Fibroblast of mammary gland (primary cell): Measurements from ENCODE around the gene LYPD3.
A peak's percentile ranks its signal among the peaks of the same experiment; 100 is the strongest.

Experiments
- DNase-seq: peaks from one replicate; pipeline ENCODE4 v3.0.0-alpha.2; 2010; ENCODE audit warnings: low read depth
- H3K4me3 ChIP-seq: 2 replicates; pipeline ENCODE4 v1.5.1; 2011; ENCODE audit warnings: low read depth, mild to moderate bottlenecking, low read length, moderate library complexity; ENCODE audit not compliant: control insufficient read depth
- TF ChIP-seq, protein P1 (sequence below): conservative IDR thresholded peaks from 2 replicates; pipeline ENCODE4 v1.5.1; 2011; ENCODE audit warnings: low read depth, low read length, inconsistent platforms; ENCODE audit not compliant: control insufficient read depth, insufficient read depth

LYPD3 gene

DNA sequence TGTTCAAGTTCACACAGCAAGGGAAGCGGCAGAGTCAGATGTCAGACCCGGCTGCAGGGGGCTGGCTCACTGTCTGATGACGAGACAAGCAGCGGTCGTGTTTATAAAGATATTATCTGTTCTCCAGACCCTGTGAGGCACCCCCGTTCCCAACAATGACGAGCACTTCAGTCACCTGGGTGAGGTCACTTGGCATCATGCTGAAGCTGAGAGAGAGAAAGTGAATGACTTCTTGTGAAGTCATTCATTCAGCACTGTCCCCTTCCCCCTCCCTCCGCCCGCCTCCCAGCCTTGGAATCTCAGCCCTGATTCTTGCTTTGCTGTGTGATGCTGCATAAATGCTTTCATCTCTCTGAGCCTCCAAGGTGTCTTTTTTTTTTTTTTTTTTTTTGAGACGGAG, 4.9 kb upstream of the LYPD3 start:
- DNase-seq, result peak; percentile 69
- no peak overlapping the region for H3K4me3 ChIP-seq
- TF ChIP-seq, protein P1, sequence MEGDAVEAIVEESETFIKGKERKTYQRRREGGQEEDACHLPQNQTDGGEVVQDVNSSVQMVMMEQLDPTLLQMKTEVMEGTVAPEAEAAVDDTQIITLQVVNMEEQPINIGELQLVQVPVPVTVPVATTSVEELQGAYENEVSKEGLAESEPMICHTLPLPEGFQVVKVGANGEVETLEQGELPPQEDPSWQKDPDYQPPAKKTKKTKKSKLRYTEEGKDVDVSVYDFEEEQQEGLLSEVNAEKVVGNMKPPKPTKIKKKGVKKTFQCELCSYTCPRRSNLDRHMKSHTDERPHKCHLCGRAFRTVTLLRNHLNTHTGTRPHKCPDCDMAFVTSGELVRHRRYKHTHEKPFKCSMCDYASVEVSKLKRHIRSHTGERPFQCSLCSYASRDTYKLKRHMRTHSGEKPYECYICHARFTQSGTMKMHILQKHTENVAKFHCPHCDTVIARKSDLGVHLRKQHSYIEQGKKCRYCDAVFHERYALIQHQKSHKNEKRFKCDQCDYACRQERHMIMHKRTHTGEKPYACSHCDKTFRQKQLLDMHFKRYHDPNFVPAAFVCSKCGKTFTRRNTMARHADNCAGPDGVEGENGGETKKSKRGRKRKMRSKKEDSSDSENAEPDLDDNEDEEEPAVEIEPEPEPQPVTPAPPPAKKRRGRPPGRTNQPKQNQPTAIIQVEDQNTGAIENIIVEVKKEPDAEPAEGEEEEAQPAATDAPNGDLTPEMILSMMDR, result no peak

DNA sequence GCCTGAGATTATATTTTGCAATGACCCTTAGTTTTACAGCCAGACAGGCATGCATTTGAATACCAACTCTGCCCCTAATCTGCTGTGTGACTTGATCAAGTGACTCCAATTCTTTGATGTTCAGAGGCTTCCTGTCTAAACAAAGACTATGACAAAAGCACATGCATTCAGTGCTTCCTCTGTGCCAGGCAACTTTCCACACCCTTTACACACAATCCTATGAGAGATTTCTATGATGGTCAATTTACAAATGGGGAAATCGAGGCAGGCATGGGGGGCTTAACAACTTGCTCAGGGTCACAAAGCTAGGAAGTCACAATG, 3.7 kb upstream of the LYPD3 start:
- TF ChIP-seq, protein P1, result no peak
- H3K4me3 ChIP-seq, result no peak overlapping the region
- no peak for DNase-seq

DNA sequence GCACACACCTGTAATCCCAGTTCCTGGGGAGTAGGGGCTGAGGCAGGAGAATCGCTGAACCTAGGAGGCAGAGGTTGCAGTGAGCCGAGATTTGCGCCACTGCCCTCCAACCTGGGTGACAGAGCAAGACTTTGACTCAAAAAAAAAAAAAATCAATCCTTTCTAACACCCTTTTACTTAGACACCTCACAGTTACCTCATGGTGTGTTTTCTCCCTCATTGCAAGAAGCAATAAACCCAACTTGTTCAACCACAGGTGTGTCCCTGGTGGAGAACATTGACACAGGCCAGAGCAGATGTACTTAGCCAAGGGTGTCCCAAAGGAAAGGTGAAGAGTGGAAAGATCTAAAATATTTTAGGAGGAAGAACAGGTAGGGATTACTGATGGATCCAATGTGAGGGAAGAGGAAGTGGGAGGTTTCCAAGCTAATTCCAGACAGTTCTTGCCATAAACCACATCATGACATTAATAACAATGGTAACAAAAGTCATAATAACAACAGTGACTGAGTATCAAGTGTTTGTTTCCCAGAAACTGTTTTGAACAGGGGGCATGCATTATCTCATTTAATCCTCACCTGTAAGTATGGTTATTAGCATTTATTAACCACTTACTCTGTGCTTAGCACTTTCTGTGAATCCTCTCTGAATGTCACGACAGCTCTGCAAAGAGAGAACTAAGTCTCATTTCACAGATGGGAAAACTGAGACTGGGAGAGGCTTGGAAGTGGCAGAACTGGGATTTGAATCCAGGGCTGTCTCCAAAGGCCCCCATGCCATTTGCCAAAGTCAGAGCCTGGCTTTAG, 3.1 kb upstream of the LYPD3 start:
- H3K4me3 ChIP-seq, result no peak overlapping the region
- TF ChIP-seq, protein P1, result no peak
- no peak for DNase-seq

DNA sequence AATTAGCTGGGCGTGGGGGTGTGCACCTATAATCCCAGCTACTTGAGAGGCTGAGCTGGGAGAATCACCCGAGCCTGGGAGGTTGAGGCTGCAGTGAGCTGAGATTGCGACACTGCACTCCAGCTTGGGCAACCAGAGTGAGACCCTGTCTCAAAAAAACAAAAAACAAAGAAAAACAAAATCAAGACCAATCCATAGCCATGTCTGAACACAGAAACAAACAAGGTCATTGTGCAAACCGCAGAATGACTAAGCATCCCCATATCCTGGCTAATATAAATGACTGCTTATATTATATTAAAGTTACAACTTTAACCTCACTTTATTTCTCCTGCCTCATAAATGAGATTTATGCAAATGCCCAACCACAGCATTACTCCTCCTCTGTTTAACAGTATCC, 2.3 kb upstream of the LYPD3 start:
- no peak overlapping the region for H3K4me3 ChIP-seq
- peak; percentile 62 for DNase-seq
- TF ChIP-seq, protein P1, result no peak

DNA sequence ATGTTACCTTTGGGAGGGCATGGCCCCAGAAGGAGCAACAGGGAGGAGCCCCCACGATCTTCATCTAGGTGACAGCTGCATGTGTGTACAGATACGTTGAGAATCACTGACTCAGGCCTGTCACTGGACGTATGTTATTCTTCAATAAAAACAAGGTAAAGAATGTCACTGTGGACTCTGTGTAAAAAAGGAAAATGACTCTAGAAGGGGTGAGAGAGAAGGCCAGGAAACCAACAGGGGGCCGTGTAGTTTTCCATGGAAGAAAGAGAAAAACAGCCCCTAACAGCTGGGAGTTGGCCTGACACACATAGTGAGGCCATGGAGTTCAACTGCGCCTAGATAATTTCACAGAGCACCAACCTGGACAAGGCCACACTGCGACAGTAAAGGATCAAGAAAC, 1.9 kb upstream of the LYPD3 start:
- H3K4me3 ChIP-seq, result no peak overlapping the region
- DNase-seq, result no peak
- TF ChIP-seq, protein P1, result no peak

DNA sequence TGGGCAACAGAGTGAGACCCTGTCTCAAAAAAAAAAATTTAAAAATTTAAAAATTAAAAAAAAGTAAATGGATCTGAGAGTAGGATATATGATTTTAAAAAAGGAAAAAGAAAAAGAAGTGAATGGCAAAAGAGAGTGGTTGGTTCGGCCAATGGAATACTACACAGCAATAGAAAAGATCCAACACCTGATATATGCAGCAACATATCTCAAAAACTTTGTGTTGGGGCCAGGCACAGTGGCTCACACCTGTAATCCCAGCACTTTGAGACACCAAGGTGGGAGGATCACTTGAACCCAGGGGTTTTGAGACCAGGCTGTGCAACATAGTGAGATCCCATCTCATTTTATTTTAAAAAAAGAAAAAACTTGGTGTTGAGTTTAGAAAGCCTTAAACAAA, 1.4 kb upstream of the LYPD3 start:
- TF ChIP-seq, protein P1, result no peak
- H3K4me3 ChIP-seq, result no peak overlapping the region
- no peak for DNase-seq
